GM19438 (cell line): Measurements from ENCODE around the gene FOXI3.

ENCODE experiments used
- ATAC-seq: cut with Tn5 transposase; IDR thresholded peaks from one replicate; pipeline ENCODE4 v1.9.1; 2021; ENCODE audit warnings: low read depth; ENCODE audit not compliant: unreplicated experiment

The FOXI3 gene

GRCh38 chr2:88452565-88452905, at the start of gene FOXI3:
Gene FOXI3, minus strand, starts transcription at chr2:88452693. Its CDS starts 158 bp downstream, at chr2:88452535.
- ATAC-seq, result no peak

DNA sequence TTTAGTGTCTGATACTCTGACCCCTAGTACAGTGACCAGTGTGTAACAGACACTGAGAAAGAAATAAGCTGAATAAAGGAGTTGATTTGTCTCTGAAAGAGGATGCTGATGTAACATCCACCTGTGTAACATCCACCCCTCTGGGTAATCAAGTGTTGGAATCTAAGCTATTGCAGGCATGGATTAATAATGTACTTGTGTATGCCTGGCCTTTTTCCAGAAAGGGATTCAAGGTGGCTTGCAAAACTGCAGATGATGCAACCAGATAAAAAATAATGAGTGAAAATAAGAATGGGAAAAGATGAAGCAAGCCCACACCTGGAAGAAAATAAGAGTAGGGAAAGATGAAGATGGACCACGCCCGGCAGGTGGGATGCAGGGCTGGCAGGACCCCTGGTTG, 48.2 kb upstream of the FOXI3 start:
- ATAC-seq, result no peak

- ATAC-seq, result no peak
Measured at GRCh38 chr2:88499204-88499603, 46.7 kb upstream of the FOXI3 start.

GRCh38 chr2:88493481-88493880, 41.0 kb upstream of the FOXI3 start:
- no peak for ATAC-seq

DNA sequence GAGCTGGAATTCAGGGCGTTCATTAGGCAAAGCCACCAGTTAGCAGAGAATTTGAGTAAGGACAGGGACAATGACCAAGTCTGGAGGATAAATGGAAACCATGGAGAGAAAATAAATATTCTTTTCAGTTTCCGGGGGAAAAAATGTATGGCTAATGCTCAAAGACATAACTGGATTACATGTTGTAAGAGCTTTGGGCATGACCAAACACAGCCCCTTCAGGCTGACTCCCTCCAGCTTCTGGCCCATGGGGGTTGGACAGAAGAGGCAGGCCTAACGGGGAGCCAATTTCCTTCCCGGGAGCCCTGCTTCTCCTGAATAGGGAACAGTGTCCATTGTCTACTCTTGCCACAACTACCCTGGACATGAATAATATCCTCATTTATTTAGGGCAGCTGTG, 39.5 kb upstream of the FOXI3 start:
- no peak for ATAC-seq

GRCh38 chr2:88489181-88489580, 36.7 kb upstream of the FOXI3 start:
- no peak for ATAC-seq

GRCh38 chr2:88483200-88483599, 30.7 kb upstream of the FOXI3 start:
- ATAC-seq, result no peak

- no peak for ATAC-seq
Measured at GRCh38 chr2:88481691-88482336, 29.3 kb upstream of the FOXI3 start.

DNA sequence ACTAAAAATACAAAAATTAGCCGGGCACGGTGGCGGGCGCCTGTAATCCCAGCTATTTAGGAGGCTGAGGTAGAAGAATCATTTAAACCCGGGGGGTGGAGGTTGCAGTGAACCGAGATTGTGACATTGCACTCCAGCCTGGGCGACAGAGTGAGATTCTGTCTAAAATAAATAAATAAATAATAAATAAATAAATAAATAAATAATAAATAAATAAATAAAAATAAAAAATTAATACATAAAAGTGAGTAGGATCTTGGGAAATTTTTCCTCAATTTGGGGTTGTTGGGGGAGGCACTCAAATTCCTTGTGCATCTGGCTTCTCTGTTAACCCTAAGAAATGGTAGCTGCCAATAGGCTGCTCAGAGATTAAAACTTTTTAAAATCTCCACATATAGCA, 20.3 kb upstream of the FOXI3 start:
- no peak for ATAC-seq

GRCh38 chr2:88471083-88471942, 18.8 kb upstream of the FOXI3 start:
- no peak for ATAC-seq

DNA sequence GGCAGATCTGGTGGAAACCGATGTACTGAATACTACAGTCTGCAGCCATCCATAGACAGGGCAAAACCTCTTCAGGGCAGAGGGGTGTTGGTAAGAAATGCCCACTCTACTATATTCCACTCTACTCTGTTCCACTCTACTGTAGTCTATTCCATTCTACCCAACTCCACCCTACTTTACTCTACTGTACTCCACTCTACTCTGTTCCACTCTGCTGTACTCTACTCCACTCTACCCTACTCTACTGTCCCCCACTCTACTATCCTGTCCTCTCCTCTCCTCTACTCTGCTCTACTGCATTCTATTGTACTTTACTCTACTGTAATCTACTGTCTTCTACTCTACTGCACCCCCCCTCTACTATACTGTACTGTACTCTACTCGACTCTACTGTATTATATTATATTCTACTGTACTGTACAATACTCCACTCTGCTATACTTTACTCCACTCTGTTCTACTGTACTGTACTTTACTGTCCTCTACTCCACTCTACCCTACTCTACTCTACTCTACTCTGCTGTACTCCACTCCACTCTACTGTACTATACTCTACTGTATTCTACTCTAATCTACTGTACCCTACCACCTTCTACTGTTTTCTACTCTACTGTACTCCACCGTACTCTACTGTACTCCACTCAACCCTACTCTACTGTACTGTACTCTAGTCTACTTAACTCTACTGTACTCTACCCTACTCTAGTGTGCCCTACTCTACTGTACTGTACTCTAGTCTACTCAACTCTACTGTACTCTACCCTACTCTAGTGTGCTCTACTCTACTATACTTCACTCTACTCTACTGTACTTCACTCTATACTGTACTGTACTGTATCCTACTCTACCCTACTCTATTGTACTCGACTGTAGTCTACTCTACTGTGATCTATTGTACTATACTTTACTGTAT, 17.0 kb upstream of the FOXI3 start:
- ATAC-seq, result no peak

- ATAC-seq, result no peak
Measured at GRCh38 chr2:88464153-88464552, 11.7 kb upstream of the FOXI3 start.

DNA sequence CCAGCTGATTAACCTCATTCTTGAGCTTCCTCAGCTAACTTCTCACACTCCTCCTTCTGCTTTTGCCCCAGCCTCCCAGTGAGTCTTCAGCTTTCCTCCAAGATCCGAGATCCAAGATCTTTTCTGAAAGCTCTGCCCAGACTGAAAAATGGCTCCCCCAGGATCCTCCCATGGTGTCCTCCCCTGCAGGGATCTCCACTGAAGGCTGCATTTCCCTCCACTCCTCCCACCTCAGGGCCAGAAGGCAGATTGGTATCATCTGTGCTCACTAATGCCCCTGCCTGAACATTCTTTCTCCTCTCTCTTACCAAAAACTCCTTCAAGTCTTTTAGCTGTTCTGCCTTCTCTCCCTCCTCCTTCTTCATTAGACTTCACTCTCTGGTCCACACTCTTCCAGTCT, 6.1 kb upstream of the FOXI3 start:
- no peak for ATAC-seq

GRCh38 chr2:88452980-88453582, 588 bp upstream of the FOXI3 start:
- ATAC-seq, result no peak

- no peak for ATAC-seq
Measured at GRCh38 chr2:88451811-88452564, 505 bp downstream of the FOXI3 start.

DNA sequence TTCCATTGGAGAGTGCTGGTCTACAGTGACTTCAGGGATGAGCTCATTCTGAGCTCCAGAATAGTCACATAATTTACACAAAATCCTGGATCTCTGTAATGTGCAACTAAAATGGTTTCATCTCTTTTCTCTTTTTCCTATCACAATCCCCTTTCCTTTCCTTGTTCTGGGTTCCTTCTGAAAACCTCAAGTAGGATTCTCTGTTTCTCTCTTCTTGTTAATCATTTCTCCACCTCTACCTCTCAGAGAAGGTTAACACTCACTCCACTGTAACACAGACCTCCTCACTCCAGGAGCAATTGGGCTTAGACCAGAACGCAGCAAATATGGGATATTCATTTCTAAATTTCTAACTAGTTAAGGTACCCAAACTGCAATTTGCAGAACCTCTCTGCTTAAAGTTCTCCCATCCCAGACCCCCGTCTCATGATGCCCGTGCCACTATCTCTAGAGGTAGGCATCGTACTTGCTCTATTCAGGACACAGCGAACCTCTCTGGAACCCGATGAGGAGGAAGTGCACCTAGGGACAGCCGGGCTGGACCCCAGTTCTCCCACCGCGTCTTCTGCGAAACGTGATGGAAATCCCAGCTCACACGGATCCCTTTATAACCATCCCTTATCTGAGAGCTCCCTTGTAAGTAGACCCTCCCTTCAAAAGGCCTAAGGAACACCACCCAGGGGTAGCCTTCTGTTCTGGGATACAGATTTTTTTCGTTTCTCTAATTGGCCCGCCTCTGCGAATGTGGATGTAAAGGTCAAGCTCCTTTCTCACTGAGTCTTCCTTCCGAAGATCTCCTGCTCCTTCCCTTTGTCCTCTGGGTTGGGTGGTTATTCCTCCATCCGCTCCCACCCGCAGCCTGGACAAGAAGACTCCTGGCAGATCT, 1.3 kb downstream of the FOXI3 start:
- no peak for ATAC-seq

- ATAC-seq, result no peak
Measured at GRCh38 chr2:88450186-88450585, 2.3 kb downstream of the FOXI3 start.

DNA sequence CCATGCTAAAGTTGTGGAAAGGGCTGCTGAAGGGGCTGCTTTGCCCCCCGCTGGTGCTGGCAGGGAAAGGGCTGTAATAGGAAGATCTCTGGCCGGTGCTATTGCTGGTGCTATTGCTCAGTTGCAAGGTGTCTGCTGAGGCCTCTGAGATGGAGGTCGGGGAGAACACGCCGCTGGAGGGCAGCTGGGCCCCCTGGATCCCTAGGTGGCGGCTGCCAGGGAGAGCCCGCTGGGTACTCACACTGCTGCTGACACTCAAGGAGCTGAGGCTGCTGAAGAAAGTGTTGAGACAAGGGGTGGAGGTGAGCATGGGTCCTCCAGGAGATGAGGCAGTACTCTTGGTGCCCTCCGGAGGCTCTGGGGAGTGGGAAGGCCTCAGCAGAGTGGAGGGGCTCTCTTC, 4.2 kb downstream of the FOXI3 start:
- ATAC-seq, result no peak

DNA sequence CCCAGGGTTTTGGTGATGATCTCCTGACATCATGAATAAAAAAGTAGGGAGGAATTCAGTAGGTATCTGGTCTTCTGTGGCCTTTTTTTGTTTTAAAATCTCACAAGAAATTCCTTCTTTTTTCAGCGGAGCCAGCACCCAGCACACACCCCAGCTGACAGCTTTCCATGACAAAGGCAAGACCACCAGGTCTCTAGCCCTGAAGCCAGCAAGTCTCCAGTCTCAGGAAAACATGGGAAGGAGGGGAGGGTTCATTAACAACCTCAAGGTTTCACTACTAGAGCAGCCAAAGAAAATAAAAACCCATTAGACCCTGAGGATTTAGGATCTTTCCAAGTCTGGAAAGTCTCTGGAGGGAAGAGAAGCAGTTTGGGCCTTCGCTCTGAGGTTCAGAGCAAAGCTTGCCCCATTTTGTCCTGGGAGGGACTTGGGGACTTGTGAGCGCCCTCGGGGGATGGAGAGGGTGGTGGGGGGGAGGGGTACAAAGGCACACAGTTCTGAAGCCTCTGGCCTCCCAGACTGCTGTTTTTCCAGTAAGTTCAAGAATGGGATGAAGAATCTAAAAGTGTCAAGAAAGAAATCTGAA, 9.0 kb downstream of the FOXI3 start:
- ATAC-seq, result no peak
